Sigmoid colon (tissue), 7 donors: ENCODE measurements around the gene LRRC55. TPM values are rescaled to one million over a fixed set of nuclear protein-coding genes. Genes with fewer than 3 reads are reported as not detected.
A peak's percentile ranks its signal among the peaks of the same experiment; 100 is the strongest.
"Not testable (repeated sequence)": the region's sequence is repeated elsewhere in the genome, so short reads cannot be mapped to it uniquely, and the experiment has no call there.

Experiments used
- DNase-seq: peaks from one replicate; pipeline ENCODE4 v3.0.0-alpha.2; 2019
- H3K27ac ChIP-seq, 4 donors: fragments of 200-600 bp; sonication (generic); one replicate each; pipeline ENCODE4 v1.5.1; 2016 to 2019; ENCODE audit warnings: mild to moderate bottlenecking in 1 of 4
- H3K27me3 ChIP-seq, 3 donors: fragments of 200-600 bp; sonication (generic); one replicate each; pipeline ENCODE4 v1.5.1; 2019; ENCODE audit warnings: mild to moderate bottlenecking in 1 of 3
- H3K36me3 ChIP-seq, 4 donors: fragments of 200-600 bp; sonication (generic); one replicate each; pipeline ENCODE4 v1.5.1; 2016 to 2019
- H3K4me1 ChIP-seq, 4 donors: fragments of 200-600 bp; sonication (generic); one replicate each; pipeline ENCODE4 v1.5.1; 2017 to 2019
- H3K4me3 ChIP-seq, 4 donors: fragments of 200-600 bp; sonication (generic); one replicate each; pipeline ENCODE4 v1.5.1; 2017 to 2019; ENCODE audit warnings: mild to moderate bottlenecking in 2 of 4, moderate library complexity in 1 of 4
- H3K9me3 ChIP-seq, 4 donors: fragments of 200-600 bp in 3 of 4; sonication (generic) in 3 of 4; one replicate each; pipeline versions ENCODE4 v1.5.1 to v1.6.1; 2013 to 2019
- CTCF ChIP-seq, 4 experiments: fragments of 450-650 bp in 3 of 4; fragments of 200-600 bp in 1 of 4; IDR thresholded peaks; one replicate each; pipeline ENCODE4 v1.5.1; 2016 to 2019; ENCODE audit warnings: antibody characterized with exemption in 4 of 4, mild to moderate bottlenecking in 3 of 4, moderate library complexity in 2 of 4
- EP300 ChIP-seq, 4 donors: sonication (generic); formaldehyde crosslinking; IDR thresholded peaks; one replicate each; pipeline ENCODE4 v1.6.1; 2017; ENCODE audit warnings: antibody characterized with exemption in 4 of 4
- POLR2A ChIP-seq, 2 donors: fragments of 450-650 bp; IDR thresholded peaks; one replicate each; pipeline ENCODE4 v1.6.1; 2016; ENCODE audit warnings: antibody characterized with exemption in 2 of 2, mild to moderate bottlenecking in 2 of 2, moderate library complexity in 2 of 2
- POLR2AphosphoS5 ChIP-seq, 4 donors: sonication (generic); formaldehyde crosslinking; IDR thresholded peaks; one replicate each; pipeline ENCODE4 v1.6.1; 2017; ENCODE audit warnings: antibody characterized with exemption in 4 of 4
- WGBS, 2 donors: extraction: QIAGEN DNeasy Blood & Tissue Kit; methylation state at CpG; one replicate each; pipeline ENCODE4 v1.1.7; 2013; 5-methylcytosine and 5-hydroxymethylcytosine counted together
- intact Hi-C: fragments of 100-400 bp; cut with DNase I; formaldehyde crosslinking; loops from one replicate; pipeline ENCODE4 v1.15.1; 2023
- polyA plus RNA-seq, 3 donors: library from polyadenylated mRNA; stranded (reverse); fragments of 200-250 nt; gene quantifications; one replicate each; pipeline ENCODE4 v1.2.3, GENCODE V29; 2013
- total RNA-seq, 4 donors: library from RNA; depleted of rRNA; stranded (reverse); fragments of >200 nt; gene quantifications; one replicate each; pipeline ENCODE4 v1.1.0, GENCODE V29; 2016
- donor health status: healthy with polysubstance abuse.
- donor health status: Bipolar disorder and iron deficiency.
- donor health status: healthy.

LRRC55 gene
- total and polyA plus RNA-seq, 7 donors: 0.63 to 1.4 (median 0.83) TPM; not detected in 2

DNA sequence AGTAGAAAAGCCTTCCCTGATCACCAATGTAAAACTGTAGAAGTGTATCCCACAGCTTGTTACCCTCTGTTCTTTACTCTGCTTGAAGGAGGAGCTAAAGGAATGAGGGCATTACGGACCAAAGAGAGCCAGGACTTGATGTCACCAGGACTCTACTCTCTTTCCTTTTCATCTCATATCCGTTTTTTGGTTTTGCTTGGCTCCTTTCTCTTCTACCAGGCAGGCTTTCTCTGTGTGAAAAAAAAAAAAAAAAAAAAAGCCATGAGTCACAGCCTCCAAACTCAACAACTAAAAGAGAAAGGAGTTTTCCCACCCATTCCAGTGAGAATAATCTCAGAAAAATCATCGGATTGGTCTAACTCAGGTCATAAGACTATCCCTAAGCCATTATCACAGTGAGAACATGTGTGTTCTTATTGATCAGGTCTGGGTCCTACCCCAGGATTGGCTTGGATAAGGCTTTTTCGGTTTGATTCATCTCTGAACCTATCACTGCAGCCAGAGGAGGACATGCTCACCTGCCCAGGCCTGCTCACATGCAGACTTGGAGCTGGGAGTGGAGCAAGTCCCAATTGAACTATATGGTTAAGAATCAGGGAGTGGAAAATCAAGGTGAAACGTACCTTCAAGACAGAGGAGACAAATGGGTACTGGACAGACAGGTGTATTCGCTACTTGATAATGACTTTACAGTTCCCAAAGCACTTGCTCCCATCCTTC, 19.4 kb upstream of the LRRC55 start:
- Histone ChIP-seq H3K27me3 (no peaks in the 10 kb centered on the region), H3K4me1 (peaks cover 0 to 12% (median 6%) of the 10 kb centered on the region in 4 donors), H3K36me3 (no peaks in the 10 kb centered on the region), H3K9me3 (no peaks in the 10 kb centered on the region), H3K27ac (no peak overlapping the region), H3K4me3 (no peak overlapping the region)
- 79 to 85% methylated on average over 6 of the region's 6 CpGs for WGBS, 2 donors
- intact Hi-C loops: no loop called here
- TF ChIP-seq POLR2A (IDR thresholded peaks at IDR 0.05) (no peak), CTCF (IDR thresholded peaks at IDR 0.05) (no peak), POLR2AphosphoS5 (IDR thresholded peaks at IDR 0.05) (no peak), EP300 (IDR thresholded peaks at IDR 0.05) (no peak)
- DNase-seq: no peak

- Histone ChIP-seq H3K27me3 (no peaks in the 10 kb centered on the region), H3K9me3 (no peaks in the 10 kb centered on the region), H3K36me3 (no peaks in the 10 kb centered on the region), H3K27ac (no peak overlapping the region), H3K4me1 (peaks cover 0 to 17% (median 11%) of the 10 kb centered on the region in 4 donors), H3K4me3 (no peak overlapping the region)
- WGBS, 2 donors: 78 to 85% methylated on average over 6 of the region's 6 CpGs
- TF ChIP-seq POLR2A (IDR thresholded peaks at IDR 0.05) (no peak), EP300 (IDR thresholded peaks at IDR 0.05) (no peak), POLR2AphosphoS5 (IDR thresholded peaks at IDR 0.05) (no peak), CTCF (IDR thresholded peaks at IDR 0.05) (no peak)
- intact Hi-C loops: no loop called here
- DNase-seq: no peak
These were observed 18.4 kb upstream of the LRRC55 start for GRCh38 chr11:57163160-57163868.

- Histone ChIP-seq H3K27me3 (no peaks in the 10 kb centered on the region), H3K36me3 (no peaks in the 10 kb centered on the region), H3K27ac (no peak overlapping the region), H3K9me3 (no peaks in the 10 kb centered on the region), H3K4me3 (no peak overlapping the region), H3K4me1 (peaks cover 0 to 17% (median 11%) of the 10 kb centered on the region in 4 donors)
- no peak for DNase-seq
- intact Hi-C loops: no loop called here
- WGBS, 2 donors: 90 to 91% methylated on average over 1 of the region's 1 CpG
- TF ChIP-seq POLR2AphosphoS5 (IDR thresholded peaks at IDR 0.05) (no peak), EP300 (IDR thresholded peaks at IDR 0.05) (no peak), CTCF (IDR thresholded peaks at IDR 0.05) (no peak), POLR2A (IDR thresholded peaks at IDR 0.05) (no peak)
These were observed 17.4 kb upstream of the LRRC55 start for GRCh38 chr11:57164317-57164716.

- intact Hi-C loops: no loop called here
- peaks cover 0 to 13% (median 11%) of the 10 kb centered on the region in 4 donors for H3K4me1 ChIP-seq
- no peak for DNase-seq
- H3K9me3 ChIP-seq: no peaks in the 10 kb centered on the region
- H3K27me3 ChIP-seq: no peaks in the 10 kb centered on the region
- H3K4me3 ChIP-seq: no peak overlapping the region
- TF ChIP-seq POLR2AphosphoS5 (IDR thresholded peaks at IDR 0.05): peak in 3 of 4 donors; percentile 71 to 92 (median 90)
- no peak for TF ChIP-seq CTCF (IDR thresholded peaks at IDR 0.05)
- TF ChIP-seq EP300 (IDR thresholded peaks at IDR 0.05): peak in 1 of 4 donors; percentile 40
- no peak for TF ChIP-seq POLR2A (IDR thresholded peaks at IDR 0.05)
- no peaks in the 10 kb centered on the region for H3K36me3 ChIP-seq
- 61 to 72% methylated on average over 2 of the region's 2 CpGs for WGBS, 2 donors
- H3K27ac ChIP-seq: peak overlapping the region in 1 of 4 donors; percentile 30
These were observed 14.5 kb upstream of the LRRC55 start for GRCh38 chr11:57167125-57167846.

- H3K27ac ChIP-seq, H3K9me3 ChIP-seq, H3K27me3 ChIP-seq, intact Hi-C loops, DNase-seq, H3K36me3 ChIP-seq, H3K4me3 ChIP-seq: not testable (repeated sequence)
- H3K4me1 ChIP-seq: peaks cover 0 to 11% (median 10%) of the 10 kb centered on the region in 4 donors
- WGBS, 2 donors: 89 to 95% methylated on average over 2 of the region's 2 CpGs
These were observed 11.9 kb upstream of the LRRC55 start for GRCh38 chr11:57169732-57170313.
